Measurements from ENCODE around the gene SH2B2. TPM values are rescaled to one million over a fixed set of nuclear protein-coding genes. Genes with fewer than 3 reads are reported as not detected.
"Not testable (repeated sequence)": the region's sequence is repeated elsewhere in the genome, so short reads cannot be mapped to it uniquely, and the experiment has no call there.

SH2B2 gene
- total RNA-seq, 2 donors from 2014 or later, result 2.0 to 2.1 TPM

- DNase-seq (no peak), ATAC-seq (no peak)
- Mint-ChIP-seq H3K27ac (no peak overlapping the region), H3K4me3 (no peak overlapping the region), H3K36me3 (ENCODE audit: low read depth) (no peaks in the 10 kb centered on the region), H3K27me3 (peaks cover 2% of the 10 kb centered on the region), H3K4me1 (peaks cover 5% of the 10 kb centered on the region)
- no peaks in the 10 kb centered on the region for H3K9me3 ChIP-seq (ENCODE audit: control insufficient read depth, low read length, poor library complexity, severe bottlenecking)
Measured at GRCh38 chr7:102296514-102296913, 9.8 kb downstream of the SH2B2 start.

- DNase-seq (no peak), ATAC-seq (no peak)
- H3K4me3 Mint-ChIP-seq, result no peak overlapping the region
- no peaks in the 10 kb centered on the region for H3K4me1 Mint-ChIP-seq
- no peaks in the 10 kb centered on the region for H3K9me3 ChIP-seq (ENCODE audit: control insufficient read depth, low read length, poor library complexity, severe bottlenecking)
- H3K27me3 Mint-ChIP-seq, result no peaks in the 10 kb centered on the region
- H3K27ac Mint-ChIP-seq, result no peak overlapping the region
- no peaks in the 10 kb centered on the region for H3K36me3 Mint-ChIP-seq (ENCODE audit: low read depth)
Measured at GRCh38 chr7:102297487-102298218, 11.0 kb downstream of the SH2B2 start.

- Mint-ChIP-seq H3K36me3 (ENCODE audit: low read depth) (no peaks in the 10 kb centered on the region), H3K4me3 (no peak overlapping the region), H3K27ac (no peak overlapping the region), H3K4me1 (no peaks in the 10 kb centered on the region), H3K27me3 (no peaks in the 10 kb centered on the region)
- no peak for DNase-seq
- H3K9me3 ChIP-seq (ENCODE audit: control insufficient read depth, low read length, poor library complexity, severe bottlenecking), result no peaks in the 10 kb centered on the region
- no peak for ATAC-seq
Measured at GRCh38 chr7:102300643-102301221, 14.1 kb downstream of the SH2B2 start.

GRCh38 chr7:102301367-102301766 lies 14.7 kb downstream of the SH2B2 start:
- H3K4me3 Mint-ChIP-seq; H3K36me3 Mint-ChIP-seq (ENCODE audit: low read depth); DNase-seq; ATAC-seq; H3K4me1 Mint-ChIP-seq; H3K9me3 ChIP-seq (ENCODE audit: control insufficient read depth, low read length, poor library complexity, severe bottlenecking); H3K27ac Mint-ChIP-seq; H3K27me3 Mint-ChIP-seq: not testable (repeated sequence)

- H3K4me3 Mint-ChIP-seq, result no peak overlapping the region
- H3K27ac Mint-ChIP-seq, result no peak overlapping the region
- H3K4me1 Mint-ChIP-seq, result peaks cover 3% of the 10 kb centered on the region
- no peaks in the 10 kb centered on the region for H3K9me3 ChIP-seq (ENCODE audit: control insufficient read depth, low read length, poor library complexity, severe bottlenecking)
- H3K27me3 Mint-ChIP-seq, result no peaks in the 10 kb centered on the region
- ATAC-seq (no peak), DNase-seq (no peak)
- no peaks in the 10 kb centered on the region for H3K36me3 Mint-ChIP-seq (ENCODE audit: low read depth)
Measured at GRCh38 chr7:102302025-102302424, 15.4 kb downstream of the SH2B2 start.

- H3K9me3 ChIP-seq (ENCODE audit: control insufficient read depth, low read length, poor library complexity, severe bottlenecking), result no peaks in the 10 kb centered on the region
- H3K27me3 Mint-ChIP-seq, result no peaks in the 10 kb centered on the region
- H3K4me1 Mint-ChIP-seq, result peaks cover 3% of the 10 kb centered on the region
- H3K4me3 Mint-ChIP-seq, result no peak overlapping the region
- DNase-seq (no peak), ATAC-seq (no peak)
- no peaks in the 10 kb centered on the region for H3K36me3 Mint-ChIP-seq (ENCODE audit: low read depth)
- H3K27ac Mint-ChIP-seq, result no peak overlapping the region
Measured at GRCh38 chr7:102303669-102304422, 17.2 kb downstream of the SH2B2 start.

- no peak overlapping the region for H3K4me3 Mint-ChIP-seq
- H3K36me3 Mint-ChIP-seq (ENCODE audit: low read depth), result no peaks in the 10 kb centered on the region
- no peaks in the 10 kb centered on the region for H3K9me3 ChIP-seq (ENCODE audit: control insufficient read depth, low read length, poor library complexity, severe bottlenecking)
- no peak for DNase-seq
- peaks cover 3% of the 10 kb centered on the region for H3K4me1 Mint-ChIP-seq
- ATAC-seq, result no peak
- H3K27ac Mint-ChIP-seq, result no peak overlapping the region
- H3K27me3 Mint-ChIP-seq, result no peaks in the 10 kb centered on the region
Measured at GRCh38 chr7:102304668-102305067, 18.0 kb downstream of the SH2B2 start.

- no peak overlapping the region for H3K4me3 Mint-ChIP-seq
Measured at GRCh38 chr7:102305414-102306268, 19.0 kb downstream of the SH2B2 start.

GRCh38 chr7:102306916-102307677 lies 20.4 kb downstream of the SH2B2 start:
- H3K36me3 Mint-ChIP-seq (ENCODE audit: low read depth), result no peaks in the 10 kb centered on the region

More at GRCh38 chr7:102305414-102306268, 19.0 kb downstream of the SH2B2 start:
- Mint-ChIP-seq H3K4me1 (peaks cover 3% of the 10 kb centered on the region), H3K36me3 (ENCODE audit: low read depth) (no peaks in the 10 kb centered on the region), H3K27me3 (no peaks in the 10 kb centered on the region), H3K27ac (peak overlapping the region; percentile 67)
- DNase-seq, result no peak
- H3K9me3 ChIP-seq (ENCODE audit: control insufficient read depth, low read length, poor library complexity, severe bottlenecking), result no peaks in the 10 kb centered on the region
- ATAC-seq, result no peak

GRCh38 chr7:102310414-102310815 lies 23.7 kb downstream of the SH2B2 start:
- Mint-ChIP-seq H3K27ac (no peak overlapping the region), H3K4me1 (peaks cover 3% of the 10 kb centered on the region)
- ATAC-seq, result no peak

More at GRCh38 chr7:102306916-102307677, 20.4 kb downstream of the SH2B2 start:
- ATAC-seq (peak; percentile 84), DNase-seq (no peak)
- Mint-ChIP-seq H3K4me3 (peak overlapping the region; percentile 65), H3K27ac (peak overlapping the region; percentile 67), H3K27me3 (no peaks in the 10 kb centered on the region), H3K4me1 (peaks cover 3% of the 10 kb centered on the region)
- no peaks in the 10 kb centered on the region for H3K9me3 ChIP-seq (ENCODE audit: control insufficient read depth, low read length, poor library complexity, severe bottlenecking)

GRCh38 chr7:102312317-102312716 lies 25.6 kb downstream of the SH2B2 start:
- H3K4me1 Mint-ChIP-seq, result no peaks in the 10 kb centered on the region
- no peaks in the 10 kb centered on the region for H3K9me3 ChIP-seq (ENCODE audit: control insufficient read depth, low read length, poor library complexity, severe bottlenecking)
- no peaks in the 10 kb centered on the region for H3K36me3 Mint-ChIP-seq (ENCODE audit: low read depth)
- no peaks in the 10 kb centered on the region for H3K27me3 Mint-ChIP-seq
- H3K27ac Mint-ChIP-seq, result no peak overlapping the region
- DNase-seq, result no peak
- ATAC-seq, result no peak
- no peak overlapping the region for H3K4me3 Mint-ChIP-seq

More at GRCh38 chr7:102310414-102310815, 23.7 kb downstream of the SH2B2 start:
- Mint-ChIP-seq H3K27me3 (no peaks in the 10 kb centered on the region), H3K36me3 (ENCODE audit: low read depth) (no peaks in the 10 kb centered on the region), H3K4me3 (no peak overlapping the region)
- no peaks in the 10 kb centered on the region for H3K9me3 ChIP-seq (ENCODE audit: control insufficient read depth, low read length, poor library complexity, severe bottlenecking)
- DNase-seq, result no peak

- H3K36me3 Mint-ChIP-seq (ENCODE audit: low read depth), result no peaks in the 10 kb centered on the region
- H3K4me1 Mint-ChIP-seq, result no peaks in the 10 kb centered on the region
- H3K27ac Mint-ChIP-seq, result no peak overlapping the region
- H3K4me3 Mint-ChIP-seq, result no peak overlapping the region
- DNase-seq, result no peak
- no peaks in the 10 kb centered on the region for H3K27me3 Mint-ChIP-seq
- ATAC-seq, result no peak
- no peaks in the 10 kb centered on the region for H3K9me3 ChIP-seq (ENCODE audit: control insufficient read depth, low read length, poor library complexity, severe bottlenecking)
Measured at GRCh38 chr7:102313997-102314780, 27.5 kb downstream of the SH2B2 start.
